ENCODE data around the gene CAMK2D.

CAMK2D gene

DNA sequence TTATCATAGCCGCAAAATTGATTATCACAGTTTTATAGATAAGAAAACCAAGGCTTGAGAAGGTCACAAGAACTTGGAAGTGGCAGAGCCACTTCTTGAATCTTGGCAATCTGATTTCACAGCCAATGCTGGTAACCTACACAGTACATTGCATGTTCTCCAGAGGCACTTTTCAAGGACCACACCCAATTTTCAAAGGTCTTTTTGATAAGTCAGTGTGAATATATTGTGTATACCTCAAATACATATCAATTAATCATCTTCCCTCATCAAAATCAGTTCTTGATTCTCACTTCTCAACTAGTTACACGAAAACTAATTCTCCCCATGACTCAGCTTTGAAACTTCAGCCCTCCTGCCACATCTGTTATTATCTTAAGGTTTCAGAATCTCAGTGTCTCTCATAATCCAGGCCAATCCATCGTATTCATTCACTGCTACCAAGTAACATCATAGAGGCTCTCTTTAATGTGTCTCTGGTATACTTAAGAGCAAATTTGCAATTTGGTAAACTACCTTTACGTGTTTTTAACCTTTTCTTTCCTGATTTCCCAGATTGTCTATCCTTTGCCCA lies 16.8 kb downstream of the CAMK2D start:
- POLR2A ChIA-PET: no interaction called here
- CTCF ChIA-PET: no interaction called here
- DNase-seq (ENCODE audit: low read depth, low spot score): no peak
- TF ChIP-seq, protein P1, sequence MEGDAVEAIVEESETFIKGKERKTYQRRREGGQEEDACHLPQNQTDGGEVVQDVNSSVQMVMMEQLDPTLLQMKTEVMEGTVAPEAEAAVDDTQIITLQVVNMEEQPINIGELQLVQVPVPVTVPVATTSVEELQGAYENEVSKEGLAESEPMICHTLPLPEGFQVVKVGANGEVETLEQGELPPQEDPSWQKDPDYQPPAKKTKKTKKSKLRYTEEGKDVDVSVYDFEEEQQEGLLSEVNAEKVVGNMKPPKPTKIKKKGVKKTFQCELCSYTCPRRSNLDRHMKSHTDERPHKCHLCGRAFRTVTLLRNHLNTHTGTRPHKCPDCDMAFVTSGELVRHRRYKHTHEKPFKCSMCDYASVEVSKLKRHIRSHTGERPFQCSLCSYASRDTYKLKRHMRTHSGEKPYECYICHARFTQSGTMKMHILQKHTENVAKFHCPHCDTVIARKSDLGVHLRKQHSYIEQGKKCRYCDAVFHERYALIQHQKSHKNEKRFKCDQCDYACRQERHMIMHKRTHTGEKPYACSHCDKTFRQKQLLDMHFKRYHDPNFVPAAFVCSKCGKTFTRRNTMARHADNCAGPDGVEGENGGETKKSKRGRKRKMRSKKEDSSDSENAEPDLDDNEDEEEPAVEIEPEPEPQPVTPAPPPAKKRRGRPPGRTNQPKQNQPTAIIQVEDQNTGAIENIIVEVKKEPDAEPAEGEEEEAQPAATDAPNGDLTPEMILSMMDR (IDR thresholded peaks at IDR 0.05; ENCODE audit: insufficient read depth, low read length, missing control alignments): no peak
- H3K4me3 ChIP-seq (ENCODE audit: low read depth, low read length): no peak overlapping the region

DNA sequence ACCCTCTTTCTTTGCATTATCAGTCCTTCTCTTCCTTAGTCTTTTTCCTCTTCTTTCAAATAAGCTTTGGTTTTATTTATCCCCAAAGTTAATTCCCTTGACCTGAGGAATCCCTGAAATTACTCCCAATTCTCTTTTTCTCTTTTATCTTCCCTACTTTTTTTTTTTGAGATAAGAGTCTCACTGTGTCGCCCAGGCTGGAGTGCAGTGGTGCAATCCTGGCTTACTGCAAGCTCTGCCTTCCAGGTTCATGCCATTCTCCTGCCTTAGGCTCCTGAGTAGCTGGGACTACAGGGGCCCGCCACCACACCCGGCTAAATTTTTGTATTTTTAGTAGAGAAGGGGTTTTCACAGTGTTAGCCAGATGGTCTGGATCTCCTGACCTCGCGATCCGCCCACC lies 17.8 kb downstream of the CAMK2D start:
- no peak for DNase-seq (ENCODE audit: low read depth, low spot score)
- no peak overlapping the region for H3K4me3 ChIP-seq (ENCODE audit: low read depth, low read length)
- POLR2A ChIA-PET: no interaction called here
- TF ChIP-seq, protein P1 (IDR thresholded peaks at IDR 0.05; ENCODE audit: insufficient read depth, low read length, missing control alignments): no peak
- CTCF ChIA-PET: no interaction called here

DNA sequence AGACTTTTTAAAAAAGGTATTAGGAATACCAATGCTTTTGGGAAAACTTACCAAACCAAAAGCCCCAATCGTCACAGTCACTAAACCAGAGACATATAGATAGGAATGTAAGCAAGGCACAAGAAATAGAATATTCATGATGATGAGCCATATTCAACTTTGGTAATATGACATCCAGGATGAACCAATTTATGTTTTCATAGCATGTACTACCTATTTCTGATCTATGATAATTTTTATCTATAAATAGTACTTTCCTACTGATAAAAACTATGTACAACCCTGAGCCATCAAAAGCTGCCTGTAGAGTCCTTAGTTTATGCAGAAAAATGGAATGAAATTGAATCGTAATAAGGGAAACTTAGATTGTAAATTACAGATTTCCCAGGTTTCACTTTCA lies 18.9 kb downstream of the CAMK2D start:
- CTCF ChIA-PET: no interaction called here
- POLR2A ChIA-PET: no interaction called here
- no peak for DNase-seq (ENCODE audit: low read depth, low spot score)
- TF ChIP-seq, protein P1 (IDR thresholded peaks at IDR 0.05; ENCODE audit: insufficient read depth, low read length, missing control alignments): no peak
- H3K4me3 ChIP-seq (ENCODE audit: low read depth, low read length): no peak overlapping the region

DNA sequence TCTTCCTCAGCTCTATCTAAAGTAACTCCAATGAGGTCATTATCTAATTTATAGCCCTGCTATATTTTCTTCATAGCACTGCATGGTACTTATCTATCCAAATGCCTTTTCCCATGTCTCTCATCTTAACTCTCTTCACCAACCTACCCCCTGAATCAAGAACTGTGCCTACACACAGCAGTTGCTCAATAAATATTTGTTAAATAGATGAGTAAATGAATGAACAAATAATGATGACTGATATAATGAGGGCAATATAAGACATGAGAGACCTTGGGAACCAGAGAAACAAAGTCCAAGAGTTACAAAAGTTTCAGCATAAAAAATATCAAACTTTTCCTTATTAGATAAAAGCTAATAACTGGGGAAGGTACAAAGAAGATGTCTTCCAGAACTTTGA lies 19.6 kb downstream of the CAMK2D start:
- POLR2A ChIA-PET: no interaction called here
- no peak for DNase-seq (ENCODE audit: low read depth, low spot score)
- no peak overlapping the region for H3K4me3 ChIP-seq (ENCODE audit: low read depth, low read length)
- CTCF ChIA-PET: no interaction called here
- TF ChIP-seq, protein P1 (IDR thresholded peaks at IDR 0.05; ENCODE audit: insufficient read depth, low read length, missing control alignments): no peak

DNA sequence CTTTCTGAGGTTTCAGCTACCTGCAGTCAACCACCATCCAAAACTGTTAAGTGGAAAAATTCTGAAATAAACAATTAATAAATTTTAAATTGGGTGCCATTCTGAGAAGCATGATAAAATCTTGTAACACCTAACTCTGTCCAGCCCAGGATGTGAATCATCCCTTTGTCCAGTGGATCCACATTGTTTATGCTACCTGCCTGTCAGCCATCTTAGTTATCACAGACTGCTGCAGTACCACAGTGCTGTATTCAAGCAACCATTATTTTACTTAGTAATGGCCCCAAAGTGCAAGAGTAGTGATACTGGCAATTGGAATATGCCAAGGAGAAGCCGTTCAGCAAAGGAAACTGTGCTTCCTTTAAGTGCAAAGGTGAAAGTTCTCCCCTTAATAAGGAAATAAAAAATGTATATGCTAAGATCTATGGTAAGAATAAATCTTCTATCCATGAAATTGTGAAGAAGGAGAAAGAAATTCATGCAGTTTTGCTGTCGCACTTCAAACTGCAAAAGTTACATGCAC lies 20.6 kb downstream of the CAMK2D start:
- POLR2A ChIA-PET: no interaction called here
- CTCF ChIA-PET: interaction anchor here (1.0 kb wide), 1 partner anchor 8 kb away, joined by 3 read pairs; no protein-coding TSS in a partner anchor
- TF ChIP-seq, protein P1 (IDR thresholded peaks at IDR 0.05; ENCODE audit: insufficient read depth, low read length, missing control alignments): no peak
- H3K4me3 ChIP-seq (ENCODE audit: low read depth, low read length): no peak overlapping the region
- no peak for DNase-seq (ENCODE audit: low read depth, low spot score)

DNA sequence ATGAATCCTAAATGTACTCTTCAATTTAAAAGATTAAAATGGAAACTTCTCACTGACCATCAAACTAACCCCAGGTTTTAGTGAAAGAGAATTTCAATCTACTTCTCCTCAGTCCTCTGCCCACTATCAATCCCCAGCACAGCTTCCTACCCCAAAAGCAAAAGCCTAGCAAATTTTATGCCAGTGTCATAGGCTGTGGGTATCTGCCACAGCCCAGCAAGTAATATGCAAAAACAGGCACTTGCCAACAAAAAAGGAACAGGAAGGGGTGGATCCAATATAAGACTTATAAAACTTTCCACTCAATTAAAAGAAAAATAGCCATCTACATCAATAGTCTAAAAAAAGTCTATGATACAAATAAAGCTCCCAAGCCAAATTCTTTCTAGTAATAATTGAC lies 22.3 kb downstream of the CAMK2D start:
- DNase-seq (ENCODE audit: low read depth, low spot score): no peak
- TF ChIP-seq, protein P1 (IDR thresholded peaks at IDR 0.05; ENCODE audit: insufficient read depth, low read length, missing control alignments): no peak
- ChIA-PET CTCF (interaction anchor here (1.2 kb wide), 1 partner anchor 344 kb away, joined by 3 read pairs; no protein-coding TSS in a partner anchor), POLR2A (no interaction called here)
- H3K4me3 ChIP-seq (ENCODE audit: low read depth, low read length): no peak overlapping the region
